ENCODE measurements around the gene CSF2RB. TPM values are rescaled to one million over a fixed set of nuclear protein-coding genes. Genes with fewer than 3 reads are reported as not detected.
"Not testable (repeated sequence)": the region's sequence is repeated elsewhere in the genome, so short reads cannot be mapped to it uniquely, and the experiment has no call there.

Gene CSF2RB
- total RNA-seq, 1 donor from 2014 or later = not detected

- H3K36me3 ChIP-seq (ENCODE audit: control insufficient read depth, insufficient read depth, low read length) = no peaks in the 10 kb centered on the region
- H3K27me3 ChIP-seq (ENCODE audit: control insufficient read depth, insufficient read depth, low read length) = no peaks in the 10 kb centered on the region
- no peak overlapping the region for H3K4me3 ChIP-seq (ENCODE audit: low read depth, low read length)
- TF ChIP-seq CTCF (IDR thresholded peaks at IDR 0.05; ENCODE audit: insufficient read depth, low read length, severe bottlenecking) = no peak
- DNase-seq (ENCODE audit: low read depth) (no peak), FAIRE-seq (peak; percentile 88)
These were observed 74.8 kb downstream of the CSF2RB start for GRCh38 chr22:36988075-36988832.

GRCh38 chr22:36989012-36989411 lies 75.6 kb downstream of the CSF2RB start:
- not testable (repeated sequence) for H3K4me3 ChIP-seq (ENCODE audit: low read depth, low read length); H3K36me3 ChIP-seq (ENCODE audit: control insufficient read depth, insufficient read depth, low read length); DNase-seq (ENCODE audit: low read depth); FAIRE-seq; H3K27me3 ChIP-seq (ENCODE audit: control insufficient read depth, insufficient read depth, low read length)

Other genes starting within 250 kb of the CSF2RB start
- not detected in 2 replicates for gene CACNG2, start 209.9 kb upstream of the CSF2RB start, total RNA-seq
- 10.8 and 15.5 TPM in 2 replicates for gene IFT27, start 137.5 kb upstream of the CSF2RB start, total RNA-seq
- not detected in 2 replicates for gene PVALB, start 96.6 kb upstream of the CSF2RB start, total RNA-seq
- gene NCF4, start 52.6 kb upstream of the CSF2RB start, total RNA-seq = not detected in 2 replicates
- 45.8 and 102 TPM in 2 replicates for gene TST, start 105.8 kb downstream of the CSF2RB start, total RNA-seq
- 96.3 and 121 TPM in 2 replicates for gene MPST, start 106.1 kb downstream of the CSF2RB start, total RNA-seq
- 7.4 and 22.3 TPM in 2 replicates for gene KCTD17, start 138.1 kb downstream of the CSF2RB start, total RNA-seq
- gene TMPRSS6, start 196.1 kb downstream of the CSF2RB start, total RNA-seq = not detected in 2 replicates
- not detected in 2 replicates for gene IL2RB, start 236.3 kb downstream of the CSF2RB start, total RNA-seq